ENCODE data around the gene TASOR2. TPM values are rescaled to one million over a fixed set of nuclear protein-coding genes. Genes with fewer than 3 reads are reported as not detected.
A peak's percentile ranks its signal among the peaks of the same experiment; 100 is the strongest.

TASOR2 gene
- total RNA-seq, 2 experiments from 2014 or later: 61.4 to 69.9 TPM

GRCh38 chr10:5732141-5732540, 47.5 kb downstream of the TASOR2 start:
- ChIA-PET POLR2A (interaction anchor here (1.3 kb wide), 1 partner anchor 15 kb away, joined by 4 read pairs; no protein-coding TSS in a partner anchor), CTCF (interaction anchor here (1.0 kb wide), 1 partner anchor 110 kb away, joined by 4 read pairs; no protein-coding TSS in a partner anchor)
- Mint-ChIP-seq H3K9me3 (no peaks in the 10 kb centered on the region), H3K27me3 (no peaks in the 10 kb centered on the region), H3K36me3 (ENCODE audit: low read depth) (peaks cover 46% of the 10 kb centered on the region), H3K4me1 (ENCODE audit: low read depth) (peaks cover 32% of the 10 kb centered on the region), H3K4me3 (no peak overlapping the region), H3K27ac (peak overlapping the region; percentile 82)
- DNase-seq (no peak), ATAC-seq (peak; percentile 13)
- TF ChIP-seq CTCF (IDR thresholded peaks at IDR 0.05): no peak
- intact Hi-C loops (cut with micrococcal nuclease): no loop called here

Other genes starting within 250 kb of the TASOR2 start
- not detected for gene CALML5, start 185.3 kb upstream of the TASOR2 start, total RNA-seq
- not detected for gene CALML3, start 159.9 kb upstream of the TASOR2 start, total RNA-seq
- 1 to 10 TPM; 8.9 to 9.2 TPM for gene ASB13, start 18.2 kb upstream of the TASOR2 start, total RNA-seq
- 100 to 1,000 TPM; 288 to 291 TPM for gene GDI2, start 128.6 kb downstream of the TASOR2 start, total RNA-seq
- gene ANKRD16, start 205.1 kb downstream of the TASOR2 start, total RNA-seq: 1 to 10 TPM; 7.5 to 7.8 TPM
- gene FBH1, start 205.4 kb downstream of the TASOR2 start, total RNA-seq: 10 to 100 TPM; 47.2 to 51.3 TPM